ENCODE results near the gene PARD6B. TPM values are rescaled to one million over a fixed set of nuclear protein-coding genes. Genes with fewer than 3 reads are reported as not detected.

The PARD6B gene
- total and polyA plus RNA-seq, 2 of the 13 experiments (the other 11 are each of a cell fraction or from before 2014, with no cell fraction given): 6.9 to 22.2 TPM

- TF ChIP-seq ZHX1 (CRISPR knock-in tag; IDR thresholded peaks at IDR 0.05; ENCODE audit: low read depth): no peak
- TF ChIP-seq AKAP8 (CRISPR knock-in tag; IDR thresholded peaks at IDR 0.05): no peak
- no peak for TF ChIP-seq ZNF615 (CRISPR knock-in tag; IDR thresholded peaks at IDR 0.05; ENCODE audit: borderline replicate concordance)
- TF ChIP-seq ZBTB1 (CRISPR knock-in tag; IDR thresholded peaks at IDR 0.05; ENCODE audit: borderline replicate concordance): no peak
- TF ChIP-seq KDM3A (CRISPR knock-in tag; IDR thresholded peaks at IDR 0.05; ENCODE audit: low read depth): no peak
- TF ChIP-seq MAFG (CRISPR knock-in tag; IDR thresholded peaks at IDR 0.05): no peak
- no peak for TF ChIP-seq SOX13 (IDR thresholded peaks at IDR 0.05)
- TF ChIP-seq SOX13 (CRISPR knock-in tag; conservative IDR thresholded peaks at IDR 0.05 in 1 of 2, IDR thresholded peaks at IDR 0.05 in 1 of 2): no peak
- no peak for TF ChIP-seq ZNF20 (CRISPR knock-in tag; IDR thresholded peaks at IDR 0.05)
- TF ChIP-seq ZNF362 (CRISPR knock-in tag; IDR thresholded peaks at IDR 0.05; ENCODE audit: borderline replicate concordance): 0 out of 2 replicates have a peak, but pooled peaks have one; percentile 40
- TF ChIP-seq ZSCAN31 (CRISPR knock-in tag; IDR thresholded peaks at IDR 0.05; ENCODE audit: low read depth): no peak
- TF ChIP-seq HOXA3 (CRISPR knock-in tag; IDR thresholded peaks at IDR 0.05): peak; percentile 41; the same call in 1 of the 2 replicates
- TF ChIP-seq ZNF607 (CRISPR knock-in tag; IDR thresholded peaks at IDR 0.05; ENCODE audit: borderline replicate concordance): no peak
- TF ChIP-seq GFI1 (CRISPR knock-in tag; IDR thresholded peaks at IDR 0.05; ENCODE audit: borderline replicate concordance): no peak
- no peak for TF ChIP-seq JDP2 (CRISPR knock-in tag; IDR thresholded peaks at IDR 0.05; ENCODE audit: borderline replicate concordance)
- peak; percentile 19; the same call in 1 of the 2 replicates for TF ChIP-seq ZNF580 (CRISPR knock-in tag; IDR thresholded peaks at IDR 0.05; ENCODE audit: borderline replicate concordance, low read depth)
- TF ChIP-seq ZKSCAN5 (CRISPR knock-in tag; IDR thresholded peaks at IDR 0.05): no peak
- no peak for TF ChIP-seq PREB (CRISPR knock-in tag; IDR thresholded peaks at IDR 0.05)
These were observed 3.6 kb downstream of the PARD6B start (continued) for GRCh38 chr20:50734730-50735679.

All from HepG2 (cell line).